ENCODE data around the gene DMKN. TPM values are rescaled to one million over a fixed set of nuclear protein-coding genes. Genes with fewer than 3 reads are reported as not detected.
A peak's percentile ranks its signal among the peaks of the same experiment; 100 is the strongest.

Gene DMKN
- total RNA-seq, 1 experiment from 2014 or later: 16.7 TPM

DNA sequence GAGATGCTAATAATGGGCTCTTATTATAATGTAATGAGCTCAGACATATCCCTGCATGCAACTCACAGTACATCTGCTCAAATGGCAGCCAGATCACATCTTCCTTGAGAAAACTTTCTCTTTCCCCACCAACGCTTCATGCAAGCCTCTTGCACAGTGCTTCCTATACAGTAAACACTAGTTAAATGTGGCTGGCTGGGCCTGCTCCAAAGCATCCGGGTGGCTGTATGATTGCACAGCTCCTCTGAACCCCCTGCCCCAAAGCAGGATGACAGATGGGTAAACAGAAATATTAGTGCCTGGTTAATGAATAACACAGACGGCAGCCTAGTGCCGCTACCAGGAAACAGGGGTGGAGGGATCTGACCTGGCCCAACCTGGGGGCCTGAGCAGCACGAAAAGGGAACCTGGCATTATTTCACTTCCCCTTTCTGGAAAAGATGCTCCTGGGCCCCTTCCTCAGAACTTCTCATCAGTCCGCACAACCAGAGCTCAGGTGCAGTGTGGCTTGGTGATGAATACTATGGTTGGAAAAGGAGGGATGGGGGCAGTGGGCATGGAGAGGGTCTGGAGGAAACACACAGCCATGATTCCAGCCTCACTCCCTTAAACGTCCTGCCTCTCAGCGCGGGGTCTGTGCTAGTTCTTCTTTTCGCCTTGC, 54.6 kb downstream of the DMKN start:
- DNase-seq (ENCODE audit: low read depth, low spot score): no peak
- in situ Hi-C loops (cut with HindIII; ENCODE audit: low pct_unique_long_range_greater_than_20kb, low sequenced_read_pairs): no loop called here

DNA sequence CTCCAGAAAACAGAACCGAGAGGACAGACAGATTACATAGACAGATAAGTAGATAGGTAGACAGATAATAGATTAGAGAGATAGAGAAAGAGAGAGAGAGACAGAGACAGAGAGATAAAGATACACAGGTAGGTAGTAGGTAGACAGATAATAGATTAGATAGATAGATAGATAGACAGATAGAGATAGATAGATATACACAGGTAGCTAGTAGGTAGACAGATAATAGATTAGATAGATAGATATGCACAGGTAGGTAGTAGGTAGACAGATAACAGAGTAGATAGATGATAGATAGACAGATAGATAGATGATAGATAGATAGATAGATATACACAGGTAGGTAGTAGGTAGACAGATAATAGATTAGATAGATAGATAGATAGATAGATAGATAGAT, 55.3 kb downstream of the DMKN start:
- no peak for DNase-seq (ENCODE audit: low read depth, low spot score)
- in situ Hi-C loops (cut with HindIII; ENCODE audit: low pct_unique_long_range_greater_than_20kb, low sequenced_read_pairs): no loop called here

DNA sequence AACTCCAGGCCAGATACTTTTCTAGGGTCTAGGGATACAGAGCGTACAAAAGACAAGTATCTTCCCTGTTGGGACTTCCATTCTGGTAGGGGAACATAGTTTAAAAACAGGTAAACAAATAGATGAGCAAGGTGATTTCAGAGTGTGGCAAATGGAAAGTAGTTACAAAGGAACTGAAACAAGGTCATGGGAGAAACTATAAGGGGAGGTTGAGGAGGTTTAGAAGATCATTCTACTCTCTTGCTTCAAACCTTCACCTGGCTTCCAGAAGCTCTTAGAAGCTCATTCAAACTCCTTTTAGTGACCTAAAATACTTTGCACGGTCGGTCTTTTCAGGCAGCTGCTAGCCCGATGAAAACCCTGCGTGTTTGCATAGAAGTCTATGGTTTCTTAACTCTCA, 56.3 kb downstream of the DMKN start:
- in situ Hi-C loops (cut with HindIII; ENCODE audit: low pct_unique_long_range_greater_than_20kb, low sequenced_read_pairs): no loop called here

DNA sequence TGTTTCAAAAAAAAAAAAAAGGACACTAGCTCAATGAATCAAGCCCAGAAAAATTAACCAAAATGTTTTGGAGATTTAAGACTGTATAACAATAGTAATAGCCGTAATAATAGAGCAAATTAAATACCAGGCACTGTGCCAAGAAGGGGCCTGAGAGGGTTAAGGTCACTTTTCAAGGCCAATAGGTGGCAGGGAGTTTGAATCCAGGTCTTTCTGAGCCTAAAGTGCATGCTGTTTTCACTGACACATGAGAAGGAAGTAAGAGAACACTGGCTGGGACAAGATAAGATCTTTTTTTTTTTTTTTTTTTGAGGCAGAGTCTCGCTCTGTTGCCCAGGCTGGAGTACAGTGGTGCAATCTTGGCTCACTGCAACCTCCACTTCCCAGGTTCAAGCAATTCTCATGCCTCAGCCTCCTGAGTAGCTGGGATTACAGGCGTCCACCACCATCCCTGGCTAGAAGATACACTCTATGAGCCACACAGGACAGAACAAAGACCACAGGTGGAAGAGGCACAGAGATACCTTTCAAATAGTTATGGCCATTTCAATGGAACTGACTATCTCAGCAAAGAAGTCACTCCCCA, 57.7 kb downstream of the DMKN start:
- no peak for DNase-seq (ENCODE audit: low read depth, low spot score)
- in situ Hi-C loops (cut with HindIII; ENCODE audit: low pct_unique_long_range_greater_than_20kb, low sequenced_read_pairs): no loop called here

More for the DNA sequence above, 56.3 kb downstream of the DMKN start:
- DNase-seq (ENCODE audit: low read depth, low spot score): no peak

DNA sequence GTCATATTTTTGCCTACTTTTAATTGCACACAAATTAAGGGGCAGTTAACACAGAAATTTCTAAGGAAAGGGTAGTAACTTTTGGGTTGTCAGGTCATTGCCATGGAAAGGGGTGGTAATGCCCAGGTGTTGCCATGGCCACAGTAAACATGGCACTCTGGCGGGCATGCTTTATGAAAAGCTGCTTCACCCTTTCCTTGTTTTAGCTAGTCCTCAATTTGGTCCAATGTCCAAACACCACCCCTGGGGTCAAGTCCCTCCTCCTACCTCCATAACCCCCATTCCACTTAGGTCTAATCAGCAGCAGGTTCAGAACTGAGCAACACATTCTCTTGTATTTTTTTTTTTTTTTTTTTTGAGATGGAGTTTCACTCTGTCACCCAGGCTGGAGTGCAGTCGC, 58.8 kb downstream of the DMKN start:
- in situ Hi-C loops (cut with HindIII; ENCODE audit: low pct_unique_long_range_greater_than_20kb, low sequenced_read_pairs): no loop called here
- DNase-seq (ENCODE audit: low read depth, low spot score): no peak

DNA sequence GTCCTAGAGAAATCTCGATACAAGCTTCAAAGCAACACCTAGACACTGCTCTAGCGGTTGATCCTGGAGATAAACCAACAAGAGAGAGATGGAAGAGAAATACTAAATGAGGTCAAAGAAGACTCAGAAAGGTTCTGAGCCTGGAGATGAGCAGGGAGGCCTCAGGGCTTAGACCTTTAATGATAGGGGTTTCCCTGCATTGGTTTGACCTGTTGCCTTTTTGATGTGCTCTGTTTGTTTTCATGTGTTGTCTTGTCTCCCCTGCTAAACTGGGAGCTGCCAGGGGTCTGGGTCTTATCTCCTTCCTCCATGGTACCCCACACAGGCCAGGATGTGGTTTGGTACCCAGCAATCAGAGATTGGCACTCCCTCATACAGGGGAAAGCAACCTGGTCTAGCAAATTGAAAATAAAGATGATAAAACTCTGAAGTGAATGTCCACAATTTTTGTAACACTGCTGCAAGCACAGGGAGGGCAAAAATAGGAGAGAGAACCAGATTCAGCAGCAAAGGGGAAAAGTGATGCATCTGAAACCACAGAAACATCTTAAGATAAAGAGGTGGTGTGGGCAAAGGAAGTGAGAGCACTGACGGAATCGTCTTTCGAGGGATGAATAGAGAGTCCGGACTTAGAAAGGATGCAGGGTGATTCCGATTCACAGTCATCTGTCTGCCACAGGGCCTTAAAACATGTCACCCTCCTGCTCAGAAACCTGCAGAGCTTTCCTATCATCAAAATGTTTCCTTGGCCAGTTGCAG, 61.9 kb downstream of the DMKN start:
- in situ Hi-C loops (cut with HindIII; ENCODE audit: low pct_unique_long_range_greater_than_20kb, low sequenced_read_pairs): no loop called here
- DNase-seq (ENCODE audit: low read depth, low spot score): no peak

DNA sequence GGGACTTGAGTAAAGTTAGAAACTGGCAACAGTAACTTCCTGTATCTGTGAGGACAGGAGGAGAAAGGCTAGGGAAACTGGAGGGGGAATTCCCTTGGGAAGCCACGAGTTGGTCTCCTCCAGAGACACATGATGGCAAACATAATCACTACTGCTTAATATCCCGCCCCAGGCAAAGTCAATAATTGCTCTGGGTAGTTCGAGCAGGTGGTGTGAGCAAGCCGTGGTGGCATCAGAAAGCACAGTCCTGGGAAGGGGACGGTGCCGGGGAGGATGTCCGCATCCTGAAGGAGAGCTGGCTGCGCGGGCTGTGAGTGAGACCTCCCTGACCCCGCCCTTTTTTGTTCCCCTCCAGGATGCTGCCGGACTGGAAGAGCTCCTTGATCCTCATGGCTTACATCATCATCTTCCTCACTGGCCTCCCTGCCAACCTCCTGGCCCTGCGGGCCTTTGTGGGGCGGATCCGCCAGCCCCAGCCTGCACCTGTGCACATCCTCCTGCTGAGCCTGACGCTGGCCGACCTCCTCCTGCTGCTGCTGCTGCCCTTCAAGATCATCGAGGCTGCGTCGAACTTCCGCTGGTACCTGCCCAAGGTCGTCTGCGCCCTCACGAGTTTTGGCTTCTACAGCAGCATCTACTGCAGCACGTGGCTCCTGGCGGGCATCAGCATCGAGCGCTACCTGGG, 63.9 kb downstream of the DMKN start:
- in situ Hi-C loops (cut with HindIII; ENCODE audit: low pct_unique_long_range_greater_than_20kb, low sequenced_read_pairs): no loop called here
- DNase-seq (ENCODE audit: low read depth, low spot score): peak; percentile 15

DNA sequence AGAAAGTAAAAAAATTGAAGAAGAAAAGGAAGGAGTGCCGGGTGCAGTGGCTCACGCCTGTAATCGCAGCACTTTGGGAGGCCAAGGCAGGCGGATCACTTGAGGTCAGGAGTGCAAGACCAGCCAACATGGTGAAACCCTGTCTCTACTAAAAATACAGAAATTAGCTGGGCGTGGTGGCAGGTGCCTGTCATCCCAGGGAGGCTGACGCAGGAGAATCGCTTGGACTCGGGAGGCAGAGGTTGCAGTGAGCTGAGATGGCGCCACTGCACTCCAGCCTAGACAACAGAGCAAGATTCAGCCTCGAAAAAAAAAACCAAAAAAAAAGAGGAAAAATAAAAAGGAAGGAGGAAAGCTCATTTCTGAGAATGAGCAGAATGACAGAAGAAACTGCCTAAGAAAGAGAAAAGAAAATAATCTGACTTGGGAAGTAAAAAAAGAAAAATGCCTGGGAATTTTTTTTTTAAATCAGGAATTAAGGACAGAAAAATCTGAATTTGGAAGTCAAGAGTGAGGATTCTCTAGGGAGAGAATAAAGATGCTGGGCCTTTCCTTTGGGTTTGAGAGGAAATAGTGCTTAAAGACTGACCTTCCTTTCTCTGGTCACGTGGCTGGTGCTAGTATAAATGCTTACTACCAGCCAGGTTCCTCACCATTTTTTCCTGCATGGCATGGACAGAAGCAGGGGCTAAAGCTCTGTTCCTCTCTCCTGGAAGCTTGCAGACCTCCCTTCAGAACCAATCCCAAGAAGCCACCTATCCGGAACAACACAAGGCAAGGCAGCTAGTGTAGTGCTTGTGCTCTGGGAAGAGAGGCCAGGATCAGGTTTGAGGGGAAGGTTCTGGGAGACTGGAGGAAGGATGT, 65.6 kb downstream of the DMKN start, which contains the start of gene FFAR2:
TSS of gene FFAR2 (plus strand) at position 652 of the 864 bp plus-strand sequence. CDS start 1,458 bp downstream, outside the sequence.
- in situ Hi-C loops (cut with HindIII; ENCODE audit: low pct_unique_long_range_greater_than_20kb, low sequenced_read_pairs): no loop called here
- no peak for DNase-seq (ENCODE audit: low read depth, low spot score)

Other genes starting within 250 kb of the DMKN start
- gene USF2, start 244.7 kb downstream of the DMKN start, total RNA-seq (2014; rRNA removed; shearing (Covaris generic)): 78.1 and 82.7 TPM in 2 replicates
- gene HAMP, start 231.1 kb downstream of the DMKN start, total RNA-seq (2014; rRNA removed; shearing (Covaris generic)): not detected in 2 replicates
- not detected in 2 replicates for gene MAG, start 221.5 kb downstream of the DMKN start, total RNA-seq (2014; rRNA removed; shearing (Covaris generic))
- gene CD22, start 184.5 kb downstream of the DMKN start, total RNA-seq (2014; rRNA removed; shearing (Covaris generic)): 4.4 and 5.5 TPM in 2 replicates
- not detected in 2 replicates for gene FFAR1, start 165.7 kb downstream of the DMKN start, total RNA-seq (2014; rRNA removed; shearing (Covaris generic))
- not detected in 2 replicates for gene FFAR3, start 155.2 kb downstream of the DMKN start, total RNA-seq (2014; rRNA removed; shearing (Covaris generic))
- not detected in 2 replicates for gene GPR42, start 142.6 kb downstream of the DMKN start, total RNA-seq (2014; rRNA removed; shearing (Covaris generic))
- gene FFAR2, start 65.4 kb downstream of the DMKN start, total RNA-seq (2014; rRNA removed; shearing (Covaris generic)): 0.13 TPM in 1 of 2 replicates, not detected in the other
- gene KRTDAP, start 23.2 kb downstream of the DMKN start, total RNA-seq (2014; rRNA removed; shearing (Covaris generic)): not detected in 2 replicates
- 0.11 TPM in 1 of 2 replicates, not detected in the other for gene SBSN, start 14.7 kb upstream of the DMKN start, total RNA-seq (2014; rRNA removed; shearing (Covaris generic))
- gene GAPDHS, start 19.8 kb upstream of the DMKN start, total RNA-seq (2014; rRNA removed; shearing (Covaris generic)): 3.2 and 3.6 TPM in 2 replicates
- 582 and 591 TPM in 2 replicates for gene TMEM147, start 32.0 kb upstream of the DMKN start, total RNA-seq (2014; rRNA removed; shearing (Covaris generic))
- gene ATP4A, start 50.0 kb upstream of the DMKN start, total RNA-seq (2014; rRNA removed; shearing (Covaris generic)): not detected in 2 replicates
- gene PMIS2, start 72.5 kb upstream of the DMKN start, total RNA-seq (2014; rRNA removed; shearing (Covaris generic)): not detected in 2 replicates
- 9.2 and 11.1 TPM in 2 replicates for gene HAUS5, start 99.1 kb upstream of the DMKN start, total RNA-seq (2014; rRNA removed; shearing (Covaris generic))
- gene RBM42, start 115.4 kb upstream of the DMKN start, total RNA-seq (2014; rRNA removed; shearing (Covaris generic)): 54.5 and 58.2 TPM in 2 replicates
- 0.40 TPM in 1 of 2 replicates, not detected in the other for gene ETV2, start 128.1 kb upstream of the DMKN start, total RNA-seq (2014; rRNA removed; shearing (Covaris generic))
- gene COX6B1, start 134.7 kb upstream of the DMKN start, total RNA-seq (2014; rRNA removed; shearing (Covaris generic)): 568 and 619 TPM in 2 replicates
- not detected in 2 replicates for gene UPK1A, start 152.9 kb upstream of the DMKN start, total RNA-seq (2014; rRNA removed; shearing (Covaris generic))
- gene ZBTB32, start 190.9 kb upstream of the DMKN start, total RNA-seq (2014; rRNA removed; shearing (Covaris generic)): not detected in 2 replicates
- 3.7 and 5.9 TPM in 2 replicates for gene KMT2B, start 204.4 kb upstream of the DMKN start, total RNA-seq (2014; rRNA removed; shearing (Covaris generic))
- 1.5 and 6.9 TPM in 2 replicates for gene IGFLR1, start 228.8 kb upstream of the DMKN start, total RNA-seq (2014; rRNA removed; shearing (Covaris generic))
- 6.0 and 6.9 TPM in 2 replicates for gene U2AF1L4, start 231.8 kb upstream of the DMKN start, total RNA-seq (2014; rRNA removed; shearing (Covaris generic))
- gene PSENEN, start 232.0 kb upstream of the DMKN start, total RNA-seq (2014; rRNA removed; shearing (Covaris generic)): 51.5 and 56.0 TPM in 2 replicates
- 5.3 and 7.7 TPM in 2 replicates for gene LIN37, start 234.9 kb upstream of the DMKN start, total RNA-seq (2014; rRNA removed; shearing (Covaris generic))
- gene HSPB6, start 243.4 kb upstream of the DMKN start, total RNA-seq (2014; rRNA removed; shearing (Covaris generic)): not detected in 2 replicates
- gene PROSER3, start 244.5 kb upstream of the DMKN start, total RNA-seq (2014; rRNA removed; shearing (Covaris generic)): 1.3 and 1.7 TPM in 2 replicates